UCSD-AML1 (cell line): ENCODE measurements around the gene TSPAN18.
A peak's percentile ranks its signal among the peaks of the same experiment; 100 is the strongest.

Experiments used
- DNase-seq: peaks from one replicate; lab custom pipeline; 2025; ENCODE audit not compliant: unreplicated experiment; lab: John Stamatoyannopoulos, UW

The TSPAN18 gene

GRCh38 chr11:44885065-44885810, 158.5 kb downstream of the TSPAN18 start:
- DNase-seq: no peak

- DNase-seq: no peak
These were observed 159.4 kb downstream of the TSPAN18 start for GRCh38 chr11:44885919-44886789.

GRCh38 chr11:44886790-44887140, 160.0 kb downstream of the TSPAN18 start:
- DNase-seq: no peak

- DNase-seq: no peak
These were observed 160.9 kb downstream of the TSPAN18 start for GRCh38 chr11:44887636-44888035.

- DNase-seq: no peak
These were observed 162.5 kb downstream of the TSPAN18 start for GRCh38 chr11:44889266-44889665.

GRCh38 chr11:44892843-44893242, 166.1 kb downstream of the TSPAN18 start:
- no peak for DNase-seq

GRCh38 chr11:44893308-44893822, 166.6 kb downstream of the TSPAN18 start:
- no peak for DNase-seq

- peak; percentile 76 for DNase-seq
These were observed 167.3 kb downstream of the TSPAN18 start for GRCh38 chr11:44893846-44894617.

- peak; percentile 64 for DNase-seq
These were observed 173.2 kb downstream of the TSPAN18 start for GRCh38 chr11:44899959-44900358.

GRCh38 chr11:44901120-44901633, 174.4 kb downstream of the TSPAN18 start:
- DNase-seq: no peak

GRCh38 chr11:44901786-44902185, 175.0 kb downstream of the TSPAN18 start:
- DNase-seq: no peak

GRCh38 chr11:44903035-44903434, 176.3 kb downstream of the TSPAN18 start:
- no peak for DNase-seq

- DNase-seq: no peak
These were observed 176.8 kb downstream of the TSPAN18 start for GRCh38 chr11:44903518-44903917.

- DNase-seq: no peak
These were observed 177.7 kb downstream of the TSPAN18 start for GRCh38 chr11:44904261-44905020.

- no peak for DNase-seq
These were observed 178.5 kb downstream of the TSPAN18 start for GRCh38 chr11:44905131-44905866.

- DNase-seq: no peak
These were observed 179.9 kb downstream of the TSPAN18 start for GRCh38 chr11:44906649-44907048.

- DNase-seq: no peak
These were observed 182.8 kb downstream of the TSPAN18 start for GRCh38 chr11:44909557-44909956.

- DNase-seq: no peak
These were observed 183.8 kb downstream of the TSPAN18 start for GRCh38 chr11:44910591-44910990.

- DNase-seq: peak; percentile 69
These were observed 184.5 kb downstream of the TSPAN18 start for GRCh38 chr11:44911029-44911814.
